ENCODE results near the gene LITAF.

GRCh38 chr16:11635679-11636171 lies 49.0 kb upstream of the LITAF start:
- TF ChIP-seq CTCF (optimal IDR thresholded peaks at IDR 0.05 in 1 of 3, IDR thresholded peaks at IDR 0.05 in 1 of 3, conservative IDR thresholded peaks at IDR 0.05 in 1 of 3; ENCODE audit: extremely low read depth in 1 of 3, insufficient read depth in 2 of 3, low read length in 3 of 3) (no peak), EZH2 (IDR thresholded peaks at IDR 0.05; ENCODE audit: low read length) (no peak)

All from keratinocyte (primary cell).